HG03159 (cell line): ENCODE results near the gene SPATA12.
"Not testable (repeated sequence)": the region's sequence is repeated elsewhere in the genome, so short reads cannot be mapped to it uniquely, and the experiment has no call there.

Experiments used
- ATAC-seq: cut with Tn5 transposase; IDR thresholded peaks from one replicate; pipeline ENCODE4 v1.9.1; 2021; ENCODE audit warnings: mild to moderate bottlenecking, moderate library complexity; ENCODE audit not compliant: unreplicated experiment

Gene SPATA12

DNA sequence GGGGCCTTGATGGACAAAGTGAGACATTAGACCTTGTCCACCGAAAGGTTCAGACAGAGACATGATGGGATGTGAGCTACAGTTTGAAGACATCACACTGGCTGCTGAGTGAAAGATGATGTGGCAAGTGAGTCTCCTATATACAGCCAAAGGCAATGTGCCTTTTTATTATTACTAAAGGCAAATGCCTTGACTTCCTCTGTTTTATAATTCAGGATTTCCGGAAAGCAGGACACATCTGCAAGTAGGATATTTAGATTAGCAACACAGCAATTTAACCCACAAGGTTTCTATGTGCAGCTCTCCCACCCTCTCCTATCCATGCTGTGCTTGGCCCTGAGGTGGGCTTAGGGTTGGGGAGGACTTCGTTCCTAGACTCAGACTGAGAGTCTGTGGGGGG, 20.7 kb downstream of the SPATA12 start:
- no peak for ATAC-seq

GRCh38 chr3:57082481-57082880, 22.0 kb downstream of the SPATA12 start:
- ATAC-seq = no peak

GRCh38 chr3:57083266-57083995, 23.0 kb downstream of the SPATA12 start:
- not testable (repeated sequence) for ATAC-seq

- no peak for ATAC-seq
Measured at GRCh38 chr3:57085211-57085610, 24.7 kb downstream of the SPATA12 start.

GRCh38 chr3:57086201-57086600, 25.7 kb downstream of the SPATA12 start:
- ATAC-seq = no peak

DNA sequence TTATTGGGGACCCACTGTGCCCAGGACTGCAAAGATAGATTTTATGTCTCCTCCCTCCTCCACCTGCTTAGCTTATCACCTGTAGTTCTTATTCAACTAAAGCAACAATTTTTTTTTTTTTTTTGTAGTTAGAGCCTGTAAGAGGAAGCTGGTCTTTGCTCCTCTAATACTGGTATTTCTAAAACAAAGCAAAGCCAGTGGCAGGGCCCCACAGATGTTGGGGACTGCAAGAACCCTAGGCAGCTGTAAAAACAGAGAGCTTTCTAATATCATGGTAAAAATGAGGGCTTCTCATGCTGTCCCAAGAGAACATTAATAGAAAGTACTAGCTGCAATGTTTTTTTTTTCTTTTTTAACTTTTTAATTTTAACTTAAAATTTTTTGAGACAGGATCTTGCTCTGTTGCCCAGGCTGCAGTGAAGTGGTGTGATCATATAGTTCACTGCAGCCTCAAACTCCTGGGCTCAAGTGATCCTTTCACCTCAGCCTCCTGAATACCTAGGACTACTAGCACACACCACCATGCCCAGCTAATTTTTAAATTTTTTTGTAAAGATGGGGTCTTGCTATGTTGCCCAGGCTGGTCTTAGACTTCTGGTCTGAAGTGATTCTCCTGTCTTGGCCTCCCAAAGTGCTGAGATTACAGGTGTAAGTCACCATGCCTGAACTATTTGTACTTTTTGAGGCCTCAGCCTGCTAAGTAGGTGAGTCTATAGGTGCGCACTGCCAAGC, 27.1 kb downstream of the SPATA12 start:
- no peak for ATAC-seq

- no peak for ATAC-seq
Measured at GRCh38 chr3:57088503-57088902, 28.0 kb downstream of the SPATA12 start.

GRCh38 chr3:57089043-57089442, 28.6 kb downstream of the SPATA12 start:
- no peak for ATAC-seq

DNA sequence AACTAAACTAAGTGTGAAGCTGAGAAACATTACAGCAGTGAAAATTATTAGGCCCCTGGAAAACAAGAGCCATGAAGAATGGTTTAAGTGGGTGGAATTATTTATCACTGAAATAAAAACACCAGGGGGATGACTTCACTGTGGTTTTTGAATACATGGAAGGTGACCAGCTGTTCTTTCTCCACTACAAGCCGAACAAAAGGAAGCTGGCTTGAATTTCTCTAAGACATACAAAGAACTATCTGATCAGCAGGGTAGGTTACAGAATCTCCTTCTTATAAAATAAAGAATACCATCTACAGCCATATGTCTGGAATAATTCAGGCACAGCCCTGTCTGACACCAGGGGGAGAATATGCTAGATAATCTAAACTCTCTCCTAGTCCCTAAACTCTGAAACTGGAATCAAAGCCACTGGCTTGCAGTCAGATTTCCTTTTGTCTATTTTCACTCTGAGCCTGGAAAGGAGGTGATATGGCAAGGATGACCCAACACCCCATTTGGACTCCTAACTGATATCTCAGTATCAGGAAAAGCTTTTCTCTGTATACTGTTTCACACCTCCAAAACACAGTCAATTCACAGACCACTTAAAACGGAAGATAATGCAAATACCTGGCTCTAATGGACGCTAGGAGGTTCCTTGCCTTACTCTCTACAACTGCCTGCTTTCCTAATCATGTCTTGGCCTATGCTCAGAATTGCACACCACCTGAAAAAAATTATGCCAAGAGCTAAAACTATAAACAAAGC, 31.2 kb downstream of the SPATA12 start:
- ATAC-seq = no peak

DNA sequence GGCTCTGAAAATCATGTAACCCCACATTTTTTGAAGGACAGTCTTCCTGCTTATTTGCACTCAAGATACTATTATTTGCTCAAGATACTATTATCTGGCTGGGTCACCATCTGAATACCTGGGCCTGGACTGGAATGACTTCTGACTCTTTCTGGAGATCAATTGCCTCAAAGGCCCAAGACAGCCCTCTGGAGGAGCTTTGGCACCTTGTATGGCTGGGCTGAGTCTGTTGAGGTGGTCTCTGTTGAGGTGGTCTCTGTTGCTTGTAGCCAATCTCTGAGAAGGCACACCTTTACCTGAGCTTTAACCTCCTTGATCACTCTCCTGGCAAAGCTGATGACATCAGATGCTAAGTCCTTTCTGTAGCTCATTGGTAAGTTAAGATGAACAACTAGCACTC, 33.0 kb downstream of the SPATA12 start:
- ATAC-seq = no peak

- ATAC-seq = no peak
Measured at GRCh38 chr3:57093971-57094535, 33.6 kb downstream of the SPATA12 start.

GRCh38 chr3:57094575-57094974, 34.1 kb downstream of the SPATA12 start:
- ATAC-seq = no peak

- no peak for ATAC-seq
Measured at GRCh38 chr3:57095363-57095762, 34.9 kb downstream of the SPATA12 start.

DNA sequence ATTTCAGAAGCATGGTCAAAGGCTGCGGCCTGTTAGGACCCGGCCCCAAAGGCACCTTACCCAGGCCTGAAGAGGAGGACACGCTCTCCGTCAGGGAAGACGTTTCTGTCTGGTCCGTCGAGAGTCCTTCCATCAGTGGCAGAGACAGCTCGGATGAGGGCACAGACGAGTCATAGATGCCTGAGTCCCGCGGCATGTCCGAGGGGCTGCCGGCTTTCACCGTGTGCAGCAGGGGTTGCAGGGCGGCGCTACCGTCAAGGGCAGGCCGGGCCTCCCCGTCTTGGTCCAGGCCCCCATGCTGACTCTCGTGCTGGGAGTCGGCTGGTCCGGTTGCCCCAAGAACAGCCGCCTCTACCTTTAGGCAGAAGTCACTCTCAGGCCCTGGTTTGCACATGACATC, 37.1 kb downstream of the SPATA12 start:
- ATAC-seq = no peak

DNA sequence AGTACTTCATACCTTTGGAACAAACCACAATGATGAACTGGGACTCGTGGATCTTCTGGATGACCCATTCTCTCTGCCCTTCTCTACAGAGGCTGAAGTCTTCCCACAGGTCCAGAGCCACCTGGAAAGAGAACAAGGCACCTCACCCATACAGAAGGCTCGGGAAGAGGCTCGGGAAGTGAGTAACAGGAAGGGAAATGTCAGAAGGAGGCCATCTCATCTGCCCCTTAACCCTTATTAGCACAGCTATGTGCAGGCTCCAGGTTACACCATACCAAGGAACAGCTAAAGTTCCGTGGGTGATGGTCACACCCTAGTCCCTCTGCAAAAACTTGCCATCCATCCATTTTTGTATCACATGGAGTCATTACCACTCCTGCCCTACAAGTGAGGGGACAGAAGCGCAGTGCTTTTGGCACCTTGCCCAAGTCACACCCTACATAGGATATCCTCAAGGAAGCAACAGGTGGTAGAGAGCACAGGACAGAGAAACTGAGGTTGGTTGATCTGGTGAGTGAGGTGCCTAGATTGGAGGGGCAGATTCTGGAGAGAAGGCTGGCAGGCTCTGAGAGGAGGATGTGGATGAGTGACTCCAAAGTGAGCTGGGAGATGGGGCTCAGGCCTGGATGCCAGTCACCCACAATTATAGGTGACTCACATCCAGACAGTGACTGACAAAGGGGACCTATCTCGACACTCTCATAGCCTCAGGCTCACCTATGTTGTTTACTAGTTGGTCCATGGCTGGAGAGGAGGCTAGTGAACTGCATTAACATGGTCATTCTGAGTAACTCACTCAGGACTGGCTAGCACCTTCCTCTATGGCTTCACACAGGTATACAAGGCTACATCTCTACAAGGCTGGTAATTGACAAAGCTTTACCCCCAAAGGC, 38.2 kb downstream of the SPATA12 start:
- ATAC-seq = no peak

- peak; percentile 75 for ATAC-seq
Measured at GRCh38 chr3:57100046-57100695, 39.7 kb downstream of the SPATA12 start.

GRCh38 chr3:57105585-57105984, 45.1 kb downstream of the SPATA12 start:
- no peak for ATAC-seq

- no peak for ATAC-seq
Measured at GRCh38 chr3:57108684-57109083, 48.2 kb downstream of the SPATA12 start.

- no peak for ATAC-seq
Measured at GRCh38 chr3:57109437-57110199, 49.2 kb downstream of the SPATA12 start.
